ENCODE data around the gene GTF3C1.

- TF ChIP-seq EP300 (IDR thresholded peaks at IDR 0.05), result no peak
- TF ChIP-seq CTCF (IDR thresholded peaks at IDR 0.05), result no peak
- no peak for TF ChIP-seq POLR2A (IDR thresholded peaks at IDR 0.05)
- no peak for TF ChIP-seq POLR2AphosphoS5 (IDR thresholded peaks at IDR 0.05)
Observed at GRCh38 chr16:27492588-27492979, 57.1 kb downstream of the GTF3C1 start.
